GM18505 (cell line): ENCODE measurements around the gene OTOGL.

Source experiments
- ATAC-seq: cut with Tn5 transposase; IDR thresholded peaks from one replicate; pipeline ENCODE4 v1.9.1; 2021; ENCODE audit not compliant: unreplicated experiment
- POLR2A ChIP-seq: IDR thresholded peaks from 4 replicates; pipeline ENCODE4 v1.6.1; 2011; ENCODE audit warnings: borderline replicate concordance; ENCODE audit not compliant: insufficient read depth, insufficient read length; ENCODE audit errors: extremely low read depth

Gene OTOGL, protein sequence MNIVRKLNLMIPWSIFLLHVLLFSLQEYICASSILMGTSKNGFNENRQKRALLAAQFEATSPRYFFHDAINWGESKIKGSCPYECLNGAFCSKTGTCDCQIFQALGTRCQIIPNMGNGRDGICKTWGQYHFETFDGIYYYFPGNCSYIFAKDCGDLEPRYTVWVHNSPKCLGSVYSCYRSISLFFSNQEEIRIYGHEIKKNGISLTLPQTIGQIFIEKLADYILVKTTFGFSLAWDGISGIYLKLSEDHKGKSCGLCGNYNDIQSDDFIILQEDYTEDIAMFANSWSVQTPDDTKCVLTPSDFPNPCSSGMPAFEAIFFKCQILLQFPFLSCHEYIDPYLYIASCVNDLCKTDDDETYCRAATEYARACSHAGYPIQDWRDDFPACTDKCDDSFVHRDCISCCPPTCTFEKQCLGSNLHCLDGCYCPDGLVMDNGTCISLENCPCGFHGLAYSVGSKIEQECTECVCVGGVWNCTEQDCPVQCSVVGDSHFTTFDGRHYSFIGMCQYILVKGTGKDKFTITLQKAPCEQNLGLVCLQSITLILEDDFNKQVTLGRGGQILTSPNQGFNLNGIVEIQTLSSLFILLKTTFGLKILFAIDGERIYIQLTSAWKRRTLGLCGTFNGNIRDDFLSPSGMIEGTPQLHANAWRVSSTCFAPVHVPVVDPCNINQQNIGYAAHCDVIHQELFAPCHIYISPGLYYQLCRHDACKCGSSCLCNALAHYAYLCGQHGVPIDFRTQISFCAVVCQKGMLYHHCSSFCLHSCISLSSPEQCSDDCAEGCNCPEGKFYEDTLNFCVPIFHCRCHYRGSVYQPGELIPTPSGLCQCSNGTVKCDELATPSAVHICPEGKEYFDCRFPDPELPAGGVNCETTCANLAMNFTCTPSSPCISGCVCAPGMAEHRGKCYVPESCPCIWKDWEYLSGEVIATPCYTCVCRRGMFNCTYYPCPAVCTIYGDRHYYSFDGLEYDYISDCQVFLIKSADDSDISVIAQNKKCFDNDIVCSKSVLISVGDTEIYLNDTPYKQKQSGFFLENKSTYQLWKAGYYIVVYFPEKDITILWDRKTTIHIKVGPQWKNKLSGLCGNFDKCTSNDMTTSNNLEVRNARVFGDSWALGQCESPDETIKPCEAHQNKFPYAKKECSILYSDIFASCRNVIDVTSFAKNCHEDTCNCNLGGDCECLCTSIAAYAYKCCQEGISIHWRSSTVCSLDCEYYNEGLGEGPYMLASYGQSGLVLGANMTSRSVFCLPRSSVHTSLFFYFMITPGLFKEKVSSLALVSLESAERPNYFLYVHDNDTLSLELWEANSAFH (N-terminal part only)

DNA sequence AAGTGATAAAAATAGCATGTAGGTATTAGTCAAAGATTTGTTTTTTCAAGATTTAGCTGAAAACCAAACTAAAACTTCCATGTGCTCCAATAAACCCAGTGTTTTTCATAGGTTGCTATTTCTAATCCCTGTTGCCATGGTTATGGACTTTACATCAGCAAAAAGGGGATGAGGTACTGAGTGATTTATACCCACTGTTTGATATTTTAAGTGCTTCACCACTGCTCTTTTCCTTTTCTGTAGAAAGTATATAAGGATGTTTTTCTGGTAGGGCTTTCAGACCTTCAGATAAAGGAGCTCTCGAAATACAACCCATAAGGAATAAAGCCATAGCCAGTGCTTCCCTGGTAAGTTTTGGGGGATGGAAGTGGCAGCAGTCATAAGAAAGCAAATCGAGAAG lies at the start of gene OTOGL:
OTOGL (plus strand) TSS at position 279 of the 400 bp plus-strand sequence. CDS start 109,895 bp downstream, outside the sequence.
- no peak for ATAC-seq
- TF ChIP-seq POLR2A = no peak

DNA sequence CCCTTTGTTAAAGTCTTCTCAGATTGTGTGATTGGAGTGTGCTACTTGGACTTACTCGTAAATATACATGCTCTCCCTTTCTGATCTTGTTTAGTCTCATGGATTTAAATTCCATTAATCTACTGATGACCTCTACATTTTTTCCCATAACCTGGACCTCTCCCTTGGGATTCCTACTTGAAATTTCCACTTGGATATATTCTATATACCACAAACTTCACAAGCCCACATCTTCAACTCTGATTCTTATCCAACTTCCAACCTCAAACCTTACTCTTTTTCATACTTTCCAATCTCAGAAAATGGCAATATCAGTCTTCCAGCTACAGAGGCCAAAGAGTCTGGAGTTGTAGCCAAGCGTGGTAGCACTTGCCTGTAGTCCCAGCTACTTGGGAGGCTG lies 49.1 kb upstream of the OTOGL start:
- no peak for TF ChIP-seq POLR2A
- ATAC-seq = no peak

DNA sequence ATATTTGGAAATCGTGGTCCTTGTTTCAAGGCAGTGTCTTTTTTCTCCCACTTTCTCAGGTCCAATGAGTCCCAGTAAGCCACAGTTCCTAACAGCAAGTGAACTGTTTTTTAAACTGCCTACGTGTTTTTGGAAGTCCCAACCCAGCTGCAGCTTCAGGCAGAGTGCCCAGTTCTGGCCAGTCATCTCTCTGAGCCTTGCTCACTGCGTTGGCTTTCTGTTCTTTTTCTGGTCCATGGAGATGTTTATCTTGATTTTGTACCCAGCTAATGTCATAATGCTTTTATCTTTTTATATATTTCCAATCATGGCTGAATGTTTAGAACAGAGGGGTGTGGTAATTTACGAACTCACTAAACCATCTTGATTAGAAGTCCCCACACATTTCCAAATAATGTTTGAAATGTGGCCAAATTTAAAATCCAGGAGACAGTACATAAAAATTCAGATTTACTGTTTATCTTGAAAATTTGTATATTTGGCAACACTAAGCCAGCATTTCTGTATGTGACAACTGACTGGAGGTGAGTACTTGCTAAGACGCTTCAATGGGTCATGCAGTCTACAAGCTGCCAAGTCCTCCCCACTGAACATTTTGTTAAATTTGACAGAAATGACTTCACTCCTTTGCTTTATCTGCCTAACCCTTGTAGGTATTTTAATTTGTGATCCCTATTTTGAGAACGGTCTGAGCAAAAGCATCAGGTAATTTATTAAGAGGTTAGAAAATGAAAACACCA lies 46.1 kb upstream of the OTOGL start:
- no peak for TF ChIP-seq POLR2A
- ATAC-seq = no peak

DNA sequence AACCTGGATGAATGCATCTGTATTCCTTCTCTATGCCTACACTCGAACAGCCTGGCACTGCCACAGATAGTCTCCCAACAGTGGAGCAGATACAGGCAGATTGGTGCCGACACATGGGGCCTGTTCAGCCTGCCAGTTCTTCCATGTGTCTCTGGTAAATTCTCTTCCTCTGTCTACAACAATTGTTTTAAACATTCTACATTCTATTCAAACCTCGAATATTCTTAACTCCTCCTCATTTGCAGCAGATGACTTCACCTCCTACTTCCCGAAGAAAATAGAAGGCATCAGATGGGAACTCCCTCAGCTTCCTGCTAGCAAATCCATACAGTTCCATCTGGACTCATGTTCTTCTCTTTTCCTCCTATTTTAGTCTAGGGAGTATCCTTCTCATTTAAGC lies 43.1 kb upstream of the OTOGL start:
- TF ChIP-seq POLR2A = no peak
- ATAC-seq = no peak

DNA sequence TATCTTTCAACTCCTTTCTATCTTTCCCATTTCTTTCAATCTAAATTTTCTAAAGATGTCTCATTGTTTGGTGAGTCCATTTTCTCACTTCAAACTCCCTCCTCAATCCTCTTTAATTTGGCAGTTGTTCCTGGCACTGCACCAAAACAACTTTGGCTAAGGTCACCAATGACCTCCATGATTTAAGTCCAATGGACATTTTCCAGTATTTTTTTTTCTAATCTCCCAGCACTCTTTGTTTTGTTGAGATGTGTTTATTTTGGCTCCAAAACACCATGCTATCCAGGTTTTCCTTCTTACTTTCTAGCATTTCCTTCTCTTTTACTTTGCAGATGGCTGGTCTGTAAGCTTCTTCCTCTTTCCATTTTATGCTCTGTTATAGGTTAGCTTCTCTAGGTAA lies 42.5 kb upstream of the OTOGL start:
- no peak for ATAC-seq
- TF ChIP-seq POLR2A = no peak

DNA sequence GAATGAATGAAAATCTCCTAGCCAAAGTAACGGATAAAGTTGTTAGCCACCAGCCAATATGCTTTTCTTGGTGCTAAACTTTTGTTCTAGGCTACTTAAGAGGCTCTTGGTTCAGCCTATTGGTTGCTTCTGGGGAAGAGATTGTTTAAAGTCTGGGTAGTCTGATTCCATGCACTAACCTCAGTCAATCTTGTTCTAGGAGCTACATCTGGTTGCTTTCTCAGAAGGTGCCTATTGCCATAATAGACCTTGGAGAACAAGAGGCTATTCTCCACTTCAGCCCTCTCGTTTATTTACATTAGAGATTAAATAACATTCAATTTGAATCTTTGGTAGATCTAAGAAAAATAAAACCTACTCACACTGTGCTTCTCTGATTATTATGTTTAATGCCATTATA lies 40.8 kb upstream of the OTOGL start:
- no peak for TF ChIP-seq POLR2A
- ATAC-seq = no peak

DNA sequence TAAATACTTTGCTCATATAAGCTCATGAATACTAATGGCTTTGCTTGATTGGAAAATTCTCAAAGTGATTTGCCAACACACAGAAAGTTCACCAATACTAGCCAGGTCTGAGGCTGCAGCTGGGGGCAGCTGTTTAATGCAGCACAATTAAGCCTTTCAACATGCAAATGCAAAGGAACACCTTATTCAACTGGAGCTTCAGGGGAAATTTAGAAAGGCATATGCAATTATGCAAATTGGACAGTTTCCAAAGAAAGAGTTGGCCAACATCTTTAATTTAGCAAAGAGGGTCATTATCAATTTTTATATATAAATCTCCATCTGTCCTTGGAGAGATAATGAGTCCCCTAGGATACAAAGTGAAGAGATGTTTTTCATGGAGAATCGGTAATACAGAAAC lies 40.2 kb upstream of the OTOGL start:
- TF ChIP-seq POLR2A = no peak
- ATAC-seq = no peak

DNA sequence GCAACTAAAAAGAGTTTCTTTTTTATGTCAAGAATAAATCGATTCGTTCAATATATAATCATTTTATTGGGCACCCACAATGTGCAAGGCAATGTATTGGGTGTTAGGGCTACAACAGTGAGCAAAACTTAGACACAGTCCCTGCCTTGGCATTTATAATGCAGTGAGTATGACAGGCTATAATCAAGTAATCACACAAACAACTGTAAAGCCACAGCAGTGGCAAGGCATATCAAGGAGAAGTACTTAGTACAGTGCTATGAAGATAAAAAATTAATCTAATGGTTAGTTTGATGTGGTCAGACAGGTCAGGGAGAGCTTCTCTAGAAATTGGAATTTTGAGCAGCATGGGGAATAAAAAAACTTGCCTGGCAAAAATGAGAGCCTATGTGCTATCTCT lies 39.5 kb upstream of the OTOGL start:
- TF ChIP-seq POLR2A = no peak
- no peak for ATAC-seq

DNA sequence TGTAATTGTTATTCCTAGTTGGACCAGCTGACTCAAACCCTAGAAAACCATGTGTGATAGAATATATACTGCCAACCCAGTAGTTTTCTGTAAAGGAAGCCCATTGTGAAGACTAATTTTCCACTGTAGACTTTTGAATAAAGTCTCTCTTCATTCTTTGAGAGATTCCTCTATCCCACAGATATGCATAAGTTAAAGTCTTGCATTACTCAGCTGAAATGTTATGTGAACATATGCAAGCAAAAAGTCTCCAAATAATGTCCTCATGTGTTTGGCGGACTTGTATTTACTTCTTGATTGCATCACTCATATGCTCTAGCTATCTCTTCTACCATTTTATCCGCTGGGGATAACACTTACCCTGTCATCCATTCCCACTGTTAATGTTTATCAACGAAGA lies 35.1 kb upstream of the OTOGL start:
- no peak for TF ChIP-seq POLR2A
- no peak for ATAC-seq

DNA sequence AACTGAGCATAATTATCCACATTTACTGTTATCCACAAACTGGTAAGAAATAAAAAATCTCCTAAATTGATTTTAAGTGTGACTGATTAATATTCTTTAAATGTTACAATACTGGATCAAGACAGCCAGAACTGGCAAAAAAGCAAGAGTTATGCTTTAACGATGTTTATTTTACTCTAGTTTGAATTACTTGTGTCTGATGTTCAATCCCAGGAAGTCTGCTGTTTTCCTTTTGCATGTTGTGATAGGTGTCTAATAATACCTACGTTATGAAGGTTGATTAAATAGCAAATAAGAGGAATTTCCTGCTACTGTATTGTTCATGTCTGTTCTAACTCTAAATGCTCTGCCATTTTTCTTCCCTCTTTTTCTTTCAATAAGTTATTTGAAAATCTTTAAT lies 34.4 kb upstream of the OTOGL start:
- ATAC-seq = no peak
- no peak for TF ChIP-seq POLR2A

DNA sequence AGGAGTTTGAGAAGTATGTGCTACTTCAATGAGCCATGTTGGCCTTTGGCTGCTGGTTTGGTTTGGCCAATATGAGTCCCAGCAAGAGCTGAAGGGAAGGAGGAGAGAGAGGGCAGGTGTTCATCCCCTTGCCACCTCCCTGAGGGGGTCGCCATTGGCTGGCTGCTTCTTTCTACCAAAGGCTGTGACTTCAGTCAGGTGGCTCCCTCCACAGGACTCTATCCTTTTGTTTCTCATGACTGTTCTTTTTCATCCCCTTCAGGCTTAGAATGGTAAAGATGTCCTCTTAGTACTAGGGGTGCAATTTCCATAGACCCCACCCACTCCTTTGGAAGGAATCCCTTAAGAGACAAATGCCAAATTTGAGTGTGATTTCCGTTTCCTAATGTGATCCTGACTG lies 31.2 kb upstream of the OTOGL start:
- TF ChIP-seq POLR2A = no peak
- no peak for ATAC-seq

DNA sequence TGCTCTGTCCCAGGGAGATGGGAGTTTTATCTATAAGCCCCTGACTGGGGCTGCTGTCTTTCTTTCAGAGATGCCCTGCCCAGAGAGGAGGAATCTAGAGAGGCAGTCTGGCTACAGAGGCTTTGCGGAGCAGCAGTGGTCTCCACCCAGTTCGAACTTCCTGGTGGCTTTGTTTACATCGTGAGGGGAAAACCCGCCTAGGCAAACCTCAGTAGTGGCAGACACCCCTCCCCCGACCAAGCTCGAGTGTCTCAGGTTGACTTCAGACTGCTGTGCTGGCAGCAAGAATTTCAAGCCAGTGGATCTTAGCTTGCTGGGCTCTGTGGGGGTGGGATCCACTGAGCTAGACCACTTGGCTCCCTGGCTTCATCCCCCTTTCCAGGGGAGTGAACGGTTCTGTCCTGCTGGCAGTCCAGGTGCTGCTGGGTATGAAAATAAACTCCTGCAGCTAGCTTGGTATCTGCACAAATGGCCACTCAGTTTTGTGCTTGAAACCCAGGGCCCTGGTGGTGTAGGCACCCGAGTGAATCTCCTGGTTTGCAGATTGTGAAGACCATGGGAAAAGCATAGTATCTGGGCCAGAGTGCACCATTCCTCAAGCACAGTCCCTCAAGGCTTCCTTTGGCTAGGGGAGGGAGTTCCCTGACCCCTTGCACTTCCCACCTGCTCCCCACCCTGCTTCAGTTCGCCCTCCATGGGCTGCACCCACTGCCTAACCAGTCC lies 15.3 kb upstream of the OTOGL start:
- peak; percentile 65 for ATAC-seq

DNA sequence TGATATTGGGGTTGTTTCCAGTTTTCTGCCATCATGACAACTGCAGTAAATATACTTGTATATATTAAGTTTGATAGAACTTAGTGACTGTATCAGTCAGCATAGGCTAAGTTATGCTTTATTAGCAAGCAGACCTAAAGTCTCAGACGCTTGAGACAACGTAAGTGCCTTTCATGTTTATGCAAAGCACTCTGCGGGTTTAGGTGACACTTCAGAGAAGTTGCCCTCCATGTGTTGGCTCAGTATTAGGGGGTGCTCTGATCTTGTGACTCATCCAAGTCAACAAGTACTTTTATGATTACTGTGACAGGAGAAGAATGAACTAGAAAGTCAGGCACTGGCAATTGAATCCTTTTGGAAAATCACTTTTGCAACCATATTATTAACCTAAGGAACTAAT lies 13.3 kb upstream of the OTOGL start:
- ATAC-seq = no peak
- TF ChIP-seq POLR2A = no peak
